Superior temporal gyrus (tissue), 1 donor: ENCODE data around the gene BLOC1S3.

Source experiments
- DNase-seq: peaks from one replicate; pipeline ENCODE4 v3.0.0-alpha.2; 2016; ENCODE audit errors: extremely low spot score

Gene BLOC1S3

DNA sequence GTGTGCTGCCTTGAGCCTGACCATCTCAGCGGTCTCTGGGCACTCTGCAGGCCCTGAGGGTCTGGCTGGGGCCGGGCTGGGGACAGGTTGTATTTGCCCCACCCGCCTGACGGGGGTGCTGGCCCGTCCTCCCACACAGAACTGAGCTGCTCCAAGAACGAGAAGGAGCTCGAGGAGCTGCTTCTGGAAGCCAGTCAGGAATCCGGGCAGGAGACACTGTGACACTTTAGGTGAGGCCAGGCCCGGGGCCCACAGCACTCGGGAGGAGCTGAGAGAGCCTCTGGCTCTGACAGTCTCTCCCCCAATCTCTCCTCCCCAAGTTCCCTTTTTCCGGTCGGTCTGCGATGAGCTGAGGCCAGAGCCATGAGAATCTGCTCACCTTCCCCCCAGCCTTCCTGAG is 32.3 kb upstream of the BLOC1S3 start:
- no peak for DNase-seq

DNA sequence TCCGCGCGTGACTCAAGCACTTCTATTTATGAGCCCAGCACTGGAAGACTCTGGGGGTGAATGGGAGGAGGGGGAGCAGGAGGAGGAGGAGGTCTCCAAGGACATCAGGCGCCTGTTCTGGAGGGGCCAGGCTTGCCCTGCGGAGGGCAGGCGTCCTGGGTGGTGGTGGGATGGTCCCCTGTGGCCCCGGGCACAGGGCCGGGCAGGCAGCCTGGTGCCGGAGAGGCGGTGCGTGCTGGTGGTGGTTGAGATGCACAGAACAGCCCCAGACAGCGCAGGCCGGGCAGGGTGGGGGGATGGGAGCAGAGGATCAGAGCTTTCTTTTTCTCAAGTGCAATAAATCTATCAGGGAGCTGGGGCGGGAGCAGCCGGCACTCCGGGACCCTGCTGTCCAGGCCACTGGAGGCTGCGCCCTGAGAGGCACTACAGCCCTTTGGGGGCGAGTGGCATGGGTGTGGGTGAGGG is 31.8 kb upstream of the BLOC1S3 start:
- DNase-seq, result no peak

DNA sequence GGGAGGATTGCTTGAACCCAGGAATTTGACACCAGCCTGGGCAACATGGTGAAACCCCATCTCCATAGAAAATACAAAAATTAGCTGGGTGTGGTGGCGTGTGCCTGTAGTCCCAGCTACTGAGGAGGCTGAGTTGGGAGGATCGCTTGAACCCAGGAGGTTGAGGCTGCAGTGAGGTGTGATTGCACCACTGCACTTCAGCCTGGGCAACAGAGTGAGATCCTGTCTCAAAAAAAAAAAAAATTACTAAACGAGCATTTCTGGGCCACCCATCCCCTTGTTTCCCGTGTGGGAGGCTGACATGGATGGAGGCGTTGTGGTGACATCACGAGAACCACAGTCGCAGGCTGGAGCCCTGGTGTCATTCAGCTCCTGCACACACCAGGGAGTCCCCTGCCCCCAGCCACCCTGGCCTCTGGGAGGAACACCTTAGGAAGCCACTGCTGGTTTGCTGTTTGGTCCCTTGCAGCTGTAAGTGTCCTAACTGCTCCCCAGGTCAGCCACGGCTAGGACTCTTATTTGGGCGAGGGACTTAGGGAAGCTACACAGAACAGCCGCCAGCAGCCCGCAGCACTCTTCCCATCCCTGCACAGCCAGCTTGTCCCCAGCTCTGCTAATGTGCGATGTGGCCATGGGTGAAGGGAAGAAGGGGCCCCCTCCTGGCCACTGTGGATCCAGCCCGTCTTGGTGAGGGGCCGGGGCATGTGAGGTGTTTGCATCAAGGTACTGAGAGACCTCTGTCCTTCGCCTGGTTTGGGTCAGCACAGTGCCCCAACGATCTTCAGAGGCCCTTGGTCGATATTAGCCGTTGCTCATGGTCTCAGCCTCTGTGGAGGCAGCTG is 30.5 kb upstream of the BLOC1S3 start:
- no peak for DNase-seq

DNA sequence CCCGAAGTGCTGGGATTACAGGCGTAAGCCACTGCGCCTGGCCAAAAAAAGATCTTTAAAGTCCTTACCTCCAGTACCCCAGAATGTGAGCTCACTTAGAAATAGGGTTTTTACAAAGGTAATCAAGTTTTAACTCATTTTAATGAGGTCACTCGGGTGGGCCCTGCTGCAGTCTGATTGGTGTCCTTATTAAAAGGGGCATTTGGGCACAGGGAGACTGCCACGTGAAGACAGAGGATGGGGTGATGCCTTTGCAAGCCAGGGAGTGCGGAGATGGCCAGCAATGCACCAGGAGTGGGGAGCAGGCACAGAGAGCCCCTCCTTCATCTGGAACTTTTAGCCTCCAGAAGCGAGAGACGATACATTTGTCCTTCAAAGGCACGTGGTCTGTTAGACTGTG is 29.5 kb upstream of the BLOC1S3 start:
- no peak for DNase-seq

DNA sequence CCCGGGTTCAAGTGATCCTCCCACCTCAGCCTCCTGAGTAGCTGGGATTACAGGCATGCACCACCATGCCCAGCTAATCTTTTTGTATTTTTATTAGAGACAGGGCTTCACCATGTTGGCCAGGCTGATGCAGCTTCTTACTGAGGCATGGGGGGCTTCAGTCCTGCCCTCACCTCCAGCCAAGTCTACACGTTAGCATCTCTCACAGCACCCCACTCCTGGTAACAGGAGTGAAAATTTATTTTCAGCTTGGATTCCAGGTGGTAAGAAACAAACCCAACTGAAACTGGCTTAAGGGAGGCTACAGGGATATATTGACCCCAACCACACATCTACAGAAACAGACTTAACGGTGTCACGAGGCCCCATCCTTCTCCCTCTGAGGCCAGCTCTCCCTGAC is 28.4 kb upstream of the BLOC1S3 start:
- DNase-seq, result no peak

DNA sequence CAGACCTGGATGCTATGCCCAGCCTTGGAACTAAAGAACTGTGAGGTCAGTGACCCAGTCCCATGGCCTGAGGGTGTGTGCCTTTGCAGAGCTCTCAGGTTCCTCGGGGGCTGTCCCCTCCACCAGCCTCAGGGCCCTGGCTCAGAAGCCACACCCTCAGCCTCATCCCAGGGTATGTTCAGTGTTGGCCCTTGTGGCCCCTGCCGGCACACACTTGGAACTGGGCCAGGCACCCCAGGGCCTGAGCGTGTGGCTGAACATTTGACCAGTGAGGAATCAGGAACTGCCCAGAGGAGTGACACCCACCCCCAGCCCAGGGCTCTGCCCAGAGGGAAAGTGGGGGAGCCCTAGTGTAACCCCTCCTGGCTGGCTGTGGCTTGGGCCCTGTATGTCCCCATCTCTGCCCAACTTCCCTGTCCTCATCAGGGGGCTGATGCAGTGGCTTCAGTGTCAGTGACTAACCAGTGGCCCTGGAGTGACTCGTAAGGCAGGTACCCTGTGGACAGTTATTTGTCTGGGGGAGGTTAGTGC is 27.8 kb upstream of the BLOC1S3 start:
- DNase-seq, result no peak

DNA sequence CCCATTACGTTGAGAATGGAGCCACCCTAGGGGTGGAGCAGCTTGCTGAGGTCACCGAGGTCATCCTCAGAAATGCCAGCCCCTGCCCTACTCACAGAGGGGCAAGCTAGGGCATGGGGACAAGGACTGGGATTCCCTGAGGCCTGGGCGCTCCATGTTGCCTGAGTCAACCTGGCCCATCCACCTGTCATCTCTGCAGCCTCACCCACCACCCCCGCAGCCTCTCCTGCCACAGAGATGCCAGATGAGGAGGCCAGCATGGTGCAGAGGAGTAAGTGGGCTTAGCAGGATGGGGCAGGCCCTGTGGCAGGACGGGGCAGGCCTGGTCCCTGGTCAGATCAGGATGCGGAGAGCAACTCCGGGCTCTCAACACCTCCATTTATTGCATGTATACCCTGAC is 27.3 kb upstream of the BLOC1S3 start:
- DNase-seq, result no peak

DNA sequence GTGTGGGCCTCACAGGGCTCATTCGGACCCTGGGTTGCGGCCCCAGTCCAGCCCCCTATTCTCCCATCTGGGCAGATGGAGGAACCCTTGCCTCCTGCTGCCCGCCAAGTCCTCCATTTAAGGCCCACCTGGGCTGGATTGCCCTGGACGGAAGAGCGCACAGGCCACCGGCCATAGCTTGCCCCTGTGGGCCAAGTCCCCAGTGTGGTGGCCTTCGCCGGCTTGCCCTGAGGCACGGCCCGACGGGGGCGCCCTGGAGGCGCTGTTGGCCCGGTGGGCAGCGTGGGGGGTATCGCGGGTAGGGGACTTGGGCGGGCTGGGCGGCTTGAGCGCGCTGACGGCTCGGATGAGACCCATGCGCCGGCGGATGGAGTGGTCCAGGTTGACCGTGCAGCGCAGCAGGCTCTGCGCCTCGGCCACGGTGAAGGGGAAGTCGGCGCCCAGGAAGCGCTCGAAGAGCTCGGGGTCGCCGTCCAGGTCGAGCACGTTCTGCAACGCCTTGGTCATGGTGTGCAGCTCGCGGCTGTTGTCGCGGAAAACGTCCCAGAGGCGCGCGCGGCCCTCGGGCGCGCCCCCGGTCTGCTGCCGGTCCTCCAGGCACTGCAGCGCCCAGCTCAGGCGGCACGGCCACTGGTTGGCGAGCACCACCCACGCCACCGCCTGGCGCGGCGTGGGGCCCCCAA is 26.6 kb upstream of the BLOC1S3 start:
- DNase-seq, result no peak

DNA sequence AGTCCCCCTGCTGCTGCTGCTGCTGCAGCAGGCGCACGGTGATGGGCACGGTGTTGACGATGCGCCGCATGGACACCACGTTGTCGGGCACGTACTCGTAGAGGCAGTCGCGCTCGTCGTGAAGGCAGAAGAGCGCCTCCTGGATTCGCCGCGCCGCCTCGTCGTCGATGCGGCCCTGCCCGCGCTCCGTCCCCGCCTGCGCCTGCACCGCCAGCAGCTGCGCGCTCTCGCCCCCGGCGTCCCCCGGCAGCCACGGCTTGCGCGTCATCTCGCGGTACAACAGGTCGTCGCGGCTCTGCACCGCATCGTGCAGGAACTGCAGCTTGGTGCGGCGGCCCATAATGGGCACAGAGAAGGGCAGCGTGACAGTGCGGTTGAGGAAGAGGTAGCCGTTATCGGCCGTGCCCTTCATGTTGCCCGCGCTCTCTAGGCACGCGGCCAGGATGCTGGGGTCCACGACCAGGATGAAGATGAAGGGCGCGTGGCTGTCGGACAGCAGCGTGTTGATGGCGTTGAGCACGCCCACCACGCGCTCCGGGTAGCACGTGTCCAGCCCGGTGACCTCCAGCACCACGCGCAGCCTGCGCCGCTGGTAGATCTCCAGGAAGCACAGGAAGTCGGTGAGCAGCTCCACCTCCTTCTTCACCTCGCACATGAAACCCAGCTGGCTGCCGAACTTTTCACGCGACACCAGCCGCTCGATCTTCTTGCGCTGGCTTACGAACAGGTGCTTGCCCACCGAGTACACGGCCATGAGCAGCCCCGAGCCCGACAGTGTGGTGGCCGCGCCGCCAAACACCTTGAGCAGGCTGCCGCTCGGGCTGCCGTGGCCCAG is 25.9 kb upstream of the BLOC1S3 start:
- no peak for DNase-seq

DNA sequence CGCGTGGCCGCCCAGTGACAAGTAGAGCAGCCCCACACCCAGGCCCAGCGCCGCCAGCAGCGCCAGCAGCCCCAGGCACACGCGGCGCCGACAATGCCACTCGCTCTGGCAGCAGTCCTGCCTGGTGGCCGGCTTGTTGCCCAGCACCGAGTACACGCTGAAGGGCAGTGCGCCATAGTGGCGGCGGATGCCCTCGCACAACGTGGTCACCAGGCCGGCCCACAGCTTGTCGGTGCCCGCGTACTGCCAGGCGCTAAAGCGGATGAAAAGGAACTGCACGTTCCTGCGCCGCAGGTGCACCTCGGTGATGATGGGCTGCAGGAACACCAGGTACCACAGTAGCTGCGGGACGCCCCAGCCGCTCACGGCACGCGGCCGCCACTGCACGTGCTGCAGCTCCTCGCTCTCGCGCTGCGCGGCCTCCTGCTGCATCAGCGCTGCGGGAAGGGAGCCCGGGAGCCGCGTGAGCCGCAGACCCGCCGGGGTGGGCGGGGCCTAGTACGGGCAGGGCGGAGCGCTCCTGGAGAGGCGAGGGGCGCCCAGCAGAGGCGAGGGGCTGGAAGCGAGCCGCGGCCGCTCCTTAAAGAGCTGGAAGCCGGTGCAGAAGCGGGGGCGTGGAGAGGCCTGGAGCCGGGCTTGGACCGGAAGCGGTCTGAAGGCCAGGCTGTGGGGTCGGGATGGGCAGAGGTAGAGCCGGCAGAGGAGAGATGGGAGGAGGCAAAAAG is 25.1 kb upstream of the BLOC1S3 start:
- peak; percentile 31 for DNase-seq

DNA sequence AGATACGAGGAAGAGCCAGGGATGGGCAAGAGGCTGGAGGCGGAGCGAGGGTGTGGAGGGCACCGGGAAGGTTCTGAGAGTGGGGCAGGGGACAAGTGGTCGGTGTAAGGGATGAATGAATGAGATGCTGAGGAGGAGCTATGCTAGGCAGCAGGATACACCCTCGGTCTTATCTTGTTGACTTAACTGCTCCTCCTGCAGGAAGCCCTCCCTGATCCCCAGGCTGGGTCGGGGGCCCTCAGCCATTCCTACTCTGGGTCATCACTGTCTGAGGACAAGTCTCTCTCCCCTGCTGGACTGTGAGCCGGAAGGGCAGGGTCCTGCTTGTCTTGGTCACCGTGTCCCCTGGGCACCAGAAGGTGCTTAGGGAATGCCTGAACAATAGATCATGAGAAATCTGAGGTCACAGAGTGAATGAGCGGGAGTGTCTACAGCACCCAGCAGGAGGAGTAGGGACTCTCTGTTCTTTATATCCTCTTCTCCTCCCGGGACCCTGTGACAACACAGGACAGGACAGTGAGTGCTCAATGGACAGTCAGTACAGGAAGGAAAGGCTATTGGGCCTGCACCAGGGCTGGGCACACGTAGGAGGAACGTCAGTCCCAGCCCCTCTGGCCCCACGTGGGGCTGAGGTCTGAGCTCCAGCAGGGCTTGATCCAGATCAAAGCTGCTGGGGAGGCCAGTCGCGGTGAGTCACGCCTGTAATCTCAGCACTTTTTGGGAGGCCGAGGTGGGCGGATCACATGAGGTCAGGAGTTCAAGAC is 24.3 kb upstream of the BLOC1S3 start:
- DNase-seq, result no peak

DNA sequence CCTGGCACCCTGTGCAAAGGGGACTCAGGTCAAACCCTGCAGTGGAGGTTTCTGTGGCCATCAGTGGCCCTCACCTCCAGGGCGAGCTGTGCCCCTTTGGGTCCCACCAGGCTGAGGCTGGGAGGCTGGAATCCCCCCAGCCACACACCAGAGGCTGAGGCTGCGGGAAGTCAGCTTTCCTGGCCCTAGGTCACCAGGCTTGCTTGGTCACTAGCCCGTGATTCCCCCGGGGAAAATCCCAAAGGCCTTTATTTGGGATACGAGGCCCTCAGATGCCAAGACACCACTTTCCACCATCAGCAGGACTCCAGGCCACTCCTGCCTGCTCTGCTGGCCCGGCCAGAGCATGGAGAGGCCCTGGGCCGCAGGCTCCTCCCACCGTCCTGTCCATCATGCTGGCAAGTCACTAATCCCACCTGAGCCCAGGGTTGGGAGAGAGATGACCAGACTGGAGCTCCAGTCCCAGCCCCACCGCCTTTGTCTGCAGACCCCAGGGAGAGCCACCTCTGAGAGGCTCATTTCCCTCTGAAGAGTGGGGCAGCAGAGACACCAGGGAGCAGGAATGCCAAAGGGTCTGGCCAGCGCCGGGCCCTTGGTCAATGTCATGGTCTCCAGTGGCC is 22.5 kb upstream of the BLOC1S3 start:
- no peak for DNase-seq

DNA sequence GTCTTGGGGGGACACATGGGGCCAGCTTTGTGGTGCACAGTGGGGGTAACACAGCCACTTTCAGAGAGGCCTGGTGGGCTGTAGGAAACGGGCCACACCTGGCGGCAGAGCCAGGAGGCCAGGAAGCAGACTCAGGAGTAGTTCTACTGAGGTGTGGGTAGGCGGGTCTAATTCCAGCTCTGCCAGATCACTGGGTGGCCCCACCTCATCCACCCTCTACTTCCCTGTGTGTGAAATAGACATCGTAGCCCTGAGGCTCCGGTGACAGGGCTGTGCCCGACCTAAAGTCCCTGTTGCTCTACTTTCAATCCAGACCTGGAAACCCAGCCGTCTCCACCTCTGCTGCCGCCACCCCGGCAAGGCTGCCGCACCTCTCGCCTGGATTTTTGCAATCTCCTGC is 21.8 kb upstream of the BLOC1S3 start:
- no peak for DNase-seq

DNA sequence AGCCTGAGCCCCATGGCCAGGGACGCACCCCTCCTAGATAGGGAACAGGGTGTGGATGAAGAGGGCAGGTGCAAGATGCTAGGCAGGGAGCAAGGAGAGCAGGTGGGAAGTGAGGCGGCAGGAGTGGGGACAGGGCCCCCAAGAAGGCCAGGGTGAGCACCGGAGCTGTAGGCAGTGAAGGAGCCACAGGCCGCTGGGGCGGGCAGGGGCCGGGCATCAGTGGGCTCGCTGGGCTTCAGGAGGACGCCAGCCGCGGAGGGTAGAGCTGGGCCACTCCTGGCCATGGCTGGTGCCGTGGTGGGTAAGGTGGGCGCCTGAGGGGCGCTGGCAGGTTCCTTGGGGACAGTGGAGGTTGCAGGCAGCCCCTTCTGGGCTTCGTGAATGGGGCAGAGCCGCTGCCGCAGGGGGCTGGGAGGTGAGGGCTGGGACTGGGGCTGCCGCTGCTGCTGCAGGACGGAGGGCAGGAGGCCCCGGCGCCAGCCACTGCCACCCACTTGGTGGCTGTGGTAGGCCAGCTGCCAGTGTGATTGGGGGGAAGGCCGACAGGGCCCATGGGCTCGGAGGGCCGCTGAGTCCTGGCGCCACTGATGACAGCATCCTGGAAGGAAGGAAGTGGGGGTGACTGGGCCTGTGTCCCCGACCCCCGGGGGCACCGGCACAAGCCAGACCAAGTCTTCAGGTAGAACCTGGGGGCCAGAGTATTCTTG is 19.9 kb upstream of the BLOC1S3 start:
- no peak for DNase-seq

DNA sequence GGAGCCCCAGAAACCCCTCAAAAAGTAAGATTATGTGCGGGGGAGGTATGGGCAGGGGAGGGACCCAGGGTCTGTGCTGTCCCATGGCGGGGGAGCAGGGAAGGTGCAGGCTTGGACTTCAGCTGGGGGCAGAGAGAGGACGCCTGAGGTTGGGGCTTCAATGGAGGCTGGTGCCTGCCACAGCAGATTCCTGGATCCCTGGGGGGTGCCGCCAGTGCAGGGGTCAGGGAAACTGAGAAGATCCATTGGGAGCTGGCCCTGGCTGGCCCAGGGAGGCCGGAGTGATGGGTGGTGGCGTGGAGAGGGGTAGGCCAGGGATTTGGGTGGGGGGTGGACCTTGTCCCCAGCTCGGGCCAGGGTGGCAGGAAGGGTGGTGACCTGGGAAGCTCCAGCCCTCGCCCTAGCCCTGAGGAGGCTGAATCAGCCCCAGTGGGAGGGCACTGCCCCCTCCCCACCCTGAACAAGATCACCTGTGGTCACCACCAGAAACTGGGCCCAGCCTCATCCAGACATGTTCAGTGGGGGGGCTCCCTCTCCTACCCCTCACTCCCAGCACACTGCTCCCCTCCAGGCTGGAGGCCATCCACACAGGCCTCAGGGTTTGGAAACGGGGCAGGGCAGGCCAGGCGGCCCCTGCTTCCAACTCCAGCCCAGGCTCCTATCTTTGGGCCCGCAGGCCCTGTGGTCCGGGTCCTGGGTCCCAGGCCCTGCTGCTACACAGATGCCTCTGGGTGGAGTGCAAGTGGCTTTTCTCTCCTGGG is 19.2 kb upstream of the BLOC1S3 start:
- DNase-seq, result no peak

DNA sequence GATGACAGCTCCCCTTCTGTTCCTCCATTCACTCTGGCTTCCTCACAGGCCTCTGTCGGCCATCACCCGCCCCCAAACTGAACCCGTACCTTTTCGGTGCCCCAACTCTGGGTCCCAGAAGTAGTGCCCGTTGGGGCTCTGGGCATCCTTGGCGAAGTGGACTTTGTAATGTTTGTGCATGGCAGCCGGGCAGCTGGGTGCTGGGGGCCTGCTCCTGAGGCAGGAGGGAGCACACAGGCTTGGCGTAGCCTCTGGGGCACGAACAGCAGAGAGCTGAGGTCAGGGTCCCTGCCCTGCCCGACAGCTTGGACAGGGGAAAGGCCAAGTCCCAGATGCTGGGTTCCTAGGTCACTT is 18.6 kb upstream of the BLOC1S3 start:
- DNase-seq, result no peak

DNA sequence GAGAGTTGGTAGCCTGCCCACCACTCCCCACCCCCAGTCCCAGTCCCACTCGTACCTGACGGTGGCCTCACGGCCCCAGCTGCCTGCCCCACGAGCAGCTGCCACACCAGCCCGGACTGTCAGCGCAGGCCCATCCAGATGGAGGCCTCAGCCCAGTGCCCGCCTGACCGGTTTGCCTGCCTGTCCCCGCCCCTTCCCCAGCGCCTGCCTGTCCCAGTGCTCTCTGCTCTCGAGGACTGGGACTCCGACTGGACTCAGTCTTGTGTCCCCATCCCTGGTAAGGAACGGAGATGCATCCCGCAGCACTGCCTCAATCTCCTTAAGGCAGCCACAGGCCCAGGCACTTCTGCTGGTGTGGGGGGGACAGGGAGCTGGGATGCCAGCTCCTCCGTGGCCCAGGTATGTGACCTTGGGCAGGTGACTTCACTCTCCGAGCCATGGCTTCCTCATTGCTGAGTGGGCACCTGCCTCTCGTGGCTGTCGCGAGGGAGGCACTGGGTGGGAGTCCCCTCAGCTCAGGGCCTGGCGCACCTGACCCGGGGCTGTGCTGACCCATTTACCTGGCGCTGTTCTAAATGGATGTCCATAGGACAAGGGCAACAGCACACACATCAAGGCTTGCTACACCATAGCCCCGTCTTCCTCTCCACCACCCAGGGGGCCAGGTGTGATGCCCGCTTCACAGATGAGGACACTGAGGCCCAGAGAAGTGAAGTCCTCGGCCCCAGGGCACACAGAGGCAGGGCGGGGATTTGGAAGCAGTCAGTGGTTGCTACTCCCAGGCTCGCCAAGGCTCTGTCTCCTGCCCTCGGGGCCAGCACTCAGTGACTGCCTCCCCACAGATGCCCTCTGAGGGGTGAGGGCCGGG is 17.5 kb upstream of the BLOC1S3 start, which contains the start of gene NKPD1:
Gene NKPD1, minus strand, starts transcription at position 113 of the 868 bp plus-strand sequence. CDS start 832 bp downstream, outside the sequence.
- no peak for DNase-seq
